ENCODE results near the gene SRBD1.
"Not testable (repeated sequence)": the region's sequence is repeated elsewhere in the genome, so short reads cannot be mapped to it uniquely, and the experiment has no call there.

SRBD1 gene

GRCh38 chr2:45460825-45461224 is 150.2 kb downstream of the SRBD1 start:
- DNase-seq: no peak

GRCh38 chr2:45459860-45460259 is 151.2 kb downstream of the SRBD1 start:
- no peak for DNase-seq

- DNase-seq: no peak
Measured at GRCh38 chr2:45458909-45459563, 152.0 kb downstream of the SRBD1 start.

GRCh38 chr2:45457211-45457945 is 153.7 kb downstream of the SRBD1 start:
- DNase-seq: no peak

- DNase-seq: no peak
Measured at GRCh38 chr2:45452866-45453265, 158.2 kb downstream of the SRBD1 start.

- no peak for DNase-seq
Measured at GRCh38 chr2:45450634-45451033, 160.4 kb downstream of the SRBD1 start.

- DNase-seq: no peak
Measured at GRCh38 chr2:45448217-45448616, 162.8 kb downstream of the SRBD1 start.

GRCh38 chr2:45446016-45446415 is 165.1 kb downstream of the SRBD1 start:
- DNase-seq: no peak

GRCh38 chr2:45445037-45445436 is 166.0 kb downstream of the SRBD1 start:
- DNase-seq: no peak

- no peak for DNase-seq
Measured at GRCh38 chr2:45443012-45443411, 168.1 kb downstream of the SRBD1 start.

- no peak for DNase-seq
Measured at GRCh38 chr2:45442026-45442425, 169.0 kb downstream of the SRBD1 start.

- no peak for DNase-seq
Measured at GRCh38 chr2:45441571-45441970, 169.5 kb downstream of the SRBD1 start.

GRCh38 chr2:45439788-45440773 is 171.0 kb downstream of the SRBD1 start:
- no peak for DNase-seq

- no peak for DNase-seq
Measured at GRCh38 chr2:45438872-45439665, 172.0 kb downstream of the SRBD1 start.

GRCh38 chr2:45436456-45436855 is 174.6 kb downstream of the SRBD1 start:
- DNase-seq: no peak

- DNase-seq: no peak
Measured at GRCh38 chr2:45435316-45435715, 175.8 kb downstream of the SRBD1 start.

GRCh38 chr2:45433363-45433762 is 177.7 kb downstream of the SRBD1 start:
- DNase-seq: no peak

GRCh38 chr2:45432406-45432805 is 178.7 kb downstream of the SRBD1 start:
- DNase-seq: no peak

GRCh38 chr2:45426025-45426424 is 185.0 kb downstream of the SRBD1 start:
- DNase-seq: not testable (repeated sequence)

- no peak for DNase-seq
Measured at GRCh38 chr2:45422921-45423320, 188.1 kb downstream of the SRBD1 start.

GRCh38 chr2:45418532-45418931 is 192.5 kb downstream of the SRBD1 start:
- no peak for DNase-seq

- DNase-seq: no peak
Measured at GRCh38 chr2:45415534-45416123, 195.4 kb downstream of the SRBD1 start.

Data from CD4-positive, alpha-beta T cell treated with Interleukin-10 for 1 hour (primary cell).